DND-41 (cell line): ENCODE measurements around the gene TRIM14.

ENCODE experiments used
- ATAC-seq: fragments of 200-7000 bp; cut with Tn5 transposase; 3 replicates; pipeline ENCODE4 v1.9.1; 2021; ENCODE audit warnings: low read depth; ENCODE audit not compliant: insufficient read depth
- DNase-seq: peaks from one replicate; pipeline ENCODE4 v3.0.0-alpha.2; 2020
- H2AFZ ChIP-seq: 2 replicates; pipeline ENCODE4 v1.6.0; 2012; ENCODE audit warnings: low read depth, low read length
- H3K27ac ChIP-seq: 2 replicates; pipeline ENCODE4 v1.5.1; 2012; ENCODE audit warnings: low read length, inconsistent platforms
- H3K27me3 ChIP-seq: fragments of 200-600 bp; sonication (generic); 2 replicates; pipeline ENCODE4 v1.6.0; 2012; ENCODE audit warnings: low read length, mild to moderate bottlenecking, inconsistent platforms; ENCODE audit not compliant: insufficient read depth, poor library complexity
- H3K36me3 ChIP-seq: 2 replicates; pipeline ENCODE4 v1.5.1; 2012; ENCODE audit warnings: low read length, inconsistent platforms; ENCODE audit not compliant: insufficient read depth
- H3K4me1 ChIP-seq: 2 replicates; pipeline ENCODE4 v1.5.1; 2012; ENCODE audit warnings: mild to moderate bottlenecking, low read length; ENCODE audit not compliant: insufficient read depth
- H3K4me2 ChIP-seq: 2 replicates; pipeline ENCODE4 v1.6.0; 2012; ENCODE audit warnings: mild to moderate bottlenecking, moderate library complexity, low read length, inconsistent platforms; ENCODE audit not compliant: insufficient read depth
- H3K4me3 ChIP-seq, 2 experiments: fragments of 200-600 bp in 1 of 2; shearing (Covaris generic) in 1 of 2; 2 replicates each; pipeline ENCODE4 v1.5.1; 2012 to 2016; ENCODE audit warnings: inconsistent platforms in 2 of 2, low read length in 2 of 2, mild to moderate bottlenecking in 2 of 2, low read depth in 1 of 2, moderate library complexity in 1 of 2
- H3K79me2 ChIP-seq: 2 replicates; pipeline ENCODE4 v1.6.0; 2012; ENCODE audit warnings: low read length, inconsistent platforms; ENCODE audit not compliant: insufficient read depth
- H3K9ac ChIP-seq: 2 replicates; pipeline ENCODE4 v1.6.0; 2012; ENCODE audit warnings: low read depth, mild to moderate bottlenecking, inconsistent platforms, low read length, moderate library complexity
- H3K9me3 ChIP-seq: 2 replicates; pipeline ENCODE4 v1.5.1; 2012; ENCODE audit warnings: low read length, moderate library complexity, mild to moderate bottlenecking, inconsistent platforms; ENCODE audit not compliant: insufficient read depth, severe bottlenecking
- H4K20me1 ChIP-seq: 2 replicates; pipeline ENCODE4 v1.6.0; 2012; ENCODE audit warnings: low read length; ENCODE audit not compliant: insufficient read depth
- CTCF ChIP-seq: IDR thresholded peaks from 2 replicates; pipeline ENCODE4 v1.5.1; 2012; ENCODE audit warnings: borderline replicate concordance, low read length, moderate library complexity, mild to moderate bottlenecking; ENCODE audit not compliant: poor library complexity, severe bottlenecking; ENCODE audit errors: extremely low read depth
- EZH2 ChIP-seq: IDR thresholded peaks from 3 replicates; pipeline ENCODE4 v1.6.1; 2012; ENCODE audit warnings: borderline replicate concordance, low read depth, mild to moderate bottlenecking, moderate library complexity, low read length, inconsistent platforms; ENCODE audit not compliant: severe bottlenecking

Gene TRIM14

GRCh38 chr9:98162613-98163012 is 43.6 kb upstream of the TRIM14 start:
- H2AFZ ChIP-seq: no peak overlapping the region
- DNase-seq: no peak
- H3K4me3 ChIP-seq: no peak overlapping the region
- no peaks in the 10 kb centered on the region for H3K79me2 ChIP-seq
- no peaks in the 10 kb centered on the region for H3K9me3 ChIP-seq
- H3K4me2 ChIP-seq: no peak overlapping the region
- no peak overlapping the region for H3K9ac ChIP-seq
- no peak overlapping the region for H3K27ac ChIP-seq
- no peak for ATAC-seq
- H4K20me1 ChIP-seq: no peaks in the 10 kb centered on the region; the same call in 1 of the 2 replicates
- no peaks in the 10 kb centered on the region for H3K27me3 ChIP-seq
- H3K4me1 ChIP-seq: no peaks in the 10 kb centered on the region
- no peaks in the 10 kb centered on the region for H3K36me3 ChIP-seq
- no peak for TF ChIP-seq CTCF

GRCh38 chr9:98161851-98162250 is 42.8 kb upstream of the TRIM14 start:
- H3K9ac ChIP-seq: no peak overlapping the region
- H2AFZ ChIP-seq: no peak overlapping the region
- H3K9me3 ChIP-seq: no peaks in the 10 kb centered on the region
- no peaks in the 10 kb centered on the region for H3K36me3 ChIP-seq
- no peaks in the 10 kb centered on the region for H3K27me3 ChIP-seq
- no peaks in the 10 kb centered on the region for H3K4me1 ChIP-seq
- DNase-seq (no peak), ATAC-seq (no peak)
- TF ChIP-seq CTCF (no peak), EZH2 (no peak)
- H3K4me2 ChIP-seq: no peak overlapping the region
- H3K79me2 ChIP-seq: no peaks in the 10 kb centered on the region
- no peak overlapping the region for H3K27ac ChIP-seq
- H4K20me1 ChIP-seq: no peaks in the 10 kb centered on the region; the same call in 1 of the 2 replicates
- no peak overlapping the region for H3K4me3 ChIP-seq

- H3K36me3 ChIP-seq: no peaks in the 10 kb centered on the region
- H3K9ac ChIP-seq: no peak overlapping the region
- ATAC-seq (no peak), DNase-seq (no peak)
- no peaks in the 10 kb centered on the region for H3K79me2 ChIP-seq
- no peaks in the 10 kb centered on the region for H3K9me3 ChIP-seq
- H3K27me3 ChIP-seq: no peaks in the 10 kb centered on the region
- no peaks in the 10 kb centered on the region for H3K4me1 ChIP-seq
- H3K27ac ChIP-seq: no peak overlapping the region
- no peak overlapping the region for H3K4me2 ChIP-seq
- no peak for TF ChIP-seq EZH2
- no peak for TF ChIP-seq CTCF
- H2AFZ ChIP-seq: no peak overlapping the region
- no peak overlapping the region for H3K4me3 ChIP-seq
- no peaks in the 10 kb centered on the region; the same call in 1 of the 2 replicates for H4K20me1 ChIP-seq
Observed at GRCh38 chr9:98159790-98160189, 40.8 kb upstream of the TRIM14 start.

- no peak for DNase-seq
- Histone ChIP-seq H3K4me3 (no peak overlapping the region), H3K4me2 (no peak overlapping the region), H3K4me1 (no peaks in the 10 kb centered on the region), H3K36me3 (no peaks in the 10 kb centered on the region), H4K20me1 (no peaks in the 10 kb centered on the region; the same call in 1 of the 2 replicates), H3K27ac (no peak overlapping the region), H3K9me3 (no peaks in the 10 kb centered on the region), H2AFZ (no peak overlapping the region), H3K79me2 (no peaks in the 10 kb centered on the region), H3K27me3 (no peaks in the 10 kb centered on the region), H3K9ac (no peak overlapping the region)
- TF ChIP-seq EZH2 (no peak), CTCF (no peak)
- ATAC-seq: no peak
Observed at GRCh38 chr9:98159301-98159700, 40.3 kb upstream of the TRIM14 start.
